Panc1 (cell line): Measurements from ENCODE around the gene CACNA2D3. TPM values are rescaled to one million over a fixed set of nuclear protein-coding genes. Genes with fewer than 3 reads are reported as not detected.

ENCODE experiments used
- ATAC-seq: fragments of 200-7000 bp; cut with Tn5 transposase; 2 replicates; pipeline ENCODE4 v1.9.1; 2020; ENCODE audit warnings: mild to moderate bottlenecking, moderate library complexity
- BruUV-seq: library from RNA; stranded (reverse); fragments of 400-500 nt; replicated peaks from 2 replicates; lab custom pipeline; 2021; lab: Mats Ljungman, UMichigan
- CTCF ChIA-PET: fragments of 300-600 bp; sonication (Branson Sonifier 250); formaldehyde crosslinking; loops from one replicate; lab custom pipeline; 2022; ENCODE audit warnings: antibody characterized with exemption; lab: Charles Lee
- POLR2A ChIA-PET: fragments of 300-600 bp; sonication (Branson Sonifier 250); formaldehyde crosslinking; loops from one replicate; lab custom pipeline; 2022; ENCODE audit warnings: antibody characterized with exemption; lab: Charles Lee
- DNase-seq: peaks from one replicate; pipeline ENCODE4 v3.0.0-alpha.2; 2010; ENCODE audit warnings: low read depth, low spot score
- H3K27ac ChIP-seq: 2 replicates; pipeline ENCODE4 v1.5.1; 2011; ENCODE audit warnings: mild to moderate bottlenecking, low read length, inconsistent platforms
- H3K27me3 ChIP-seq: fragments of 200-500 bp; sonication (Bioruptor generic); 2 replicates; pipeline ENCODE4 v1.6.0; 2014; ENCODE audit warnings: low read length, inconsistent platforms; ENCODE audit not compliant: control insufficient read depth, insufficient read depth
- H3K36me3 ChIP-seq: fragments of 200-500 bp; sonication (Bioruptor generic); 2 replicates; pipeline ENCODE4 v1.5.1; 2014; ENCODE audit warnings: inconsistent platforms, mild to moderate bottlenecking, low read length, moderate library complexity; ENCODE audit not compliant: control insufficient read depth, insufficient read depth
- H3K4me1 ChIP-seq: 2 replicates; pipeline ENCODE4 v1.5.1; 2011; ENCODE audit warnings: inconsistent platforms, mild to moderate bottlenecking, low read length, moderate library complexity; ENCODE audit not compliant: control insufficient read depth, insufficient read depth
- H3K4me3 ChIP-seq, 2 experiments: 2 replicates each; pipeline ENCODE4 v1.5.1; 2011 to 2012; ENCODE audit warnings: low read depth in 2 of 2, low read length in 2 of 2, mild to moderate bottlenecking in 2 of 2, inconsistent platforms in 1 of 2, moderate library complexity in 1 of 2
- H3K9me3 ChIP-seq: fragments of 200-500 bp; sonication (Bioruptor generic); 2 replicates; pipeline ENCODE4 v1.5.1; 2014; ENCODE audit warnings: low read depth, mild to moderate bottlenecking, inconsistent platforms, low read length, moderate library complexity; ENCODE audit not compliant: control insufficient read depth, insufficient read depth
- CTCF ChIP-seq: fragments of 450-650 bp; IDR thresholded peaks from 2 replicates; pipeline ENCODE4 v1.5.1; 2017; ENCODE audit warnings: mild to moderate bottlenecking
- POLR2AphosphoS5 ChIP-seq: IDR thresholded peaks from 2 replicates; pipeline ENCODE4 v1.6.1; 2012; ENCODE audit warnings: mild to moderate bottlenecking, low read depth, low read length, moderate library complexity
- REST ChIP-seq, 2 experiments: IDR thresholded peaks; 2 replicates each; pipeline ENCODE4 v1.6.1; 2011 to 2012; ENCODE audit warnings: low read depth in 2 of 2, control low read depth in 1 of 2, low read length in 1 of 2, mild to moderate bottlenecking in 1 of 2, moderate library complexity in 1 of 2; ENCODE audit not compliant: insufficient read depth in 1 of 2
- SIN3A ChIP-seq: IDR thresholded peaks from 2 replicates; pipeline ENCODE4 v1.6.1; 2012; ENCODE audit warnings: low read depth, mild to moderate bottlenecking, low read length, moderate library complexity, borderline replicate concordance; ENCODE audit not compliant: insufficient read depth
- TCF7L2 ChIP-seq: IDR thresholded peaks from 2 replicates; pipeline ENCODE4 v1.6.1; 2011; ENCODE audit warnings: mild to moderate bottlenecking, low read depth, low read length, inconsistent platforms
- in situ Hi-C: cut with HindIII; loops from 2 replicates; pipeline ENCODE4 v1.10.0; 2016; ENCODE audit warnings: low sequenced_read_pairs, low pct_unique_long_range_greater_than_20kb
- intact Hi-C: fragments of 100-400 bp; cut with micrococcal nuclease; formaldehyde crosslinking; loops from one replicate; pipeline ENCODE4 v1.10.0; 2022; ENCODE audit not compliant: unreplicated experiment
- total RNA-seq: library from RNA; stranded (reverse); gene quantifications from one replicate; pipeline ENCODE4 v1.2.1, GENCODE V29; 2021; ENCODE audit not compliant: unreplicated experiment

CACNA2D3 gene
- total RNA-seq, 1 experiment from 2014 or later: 0.41 TPM

GRCh38 chr3:55017876-55018275, 895.5 kb downstream of the CACNA2D3 start:
- intact Hi-C loops: loop anchor here (10.0 kb wide), 1 partner anchor 163 kb away; no protein-coding TSS in a partner anchor
- POLR2A ChIA-PET: no interaction called here
- no peak for TF ChIP-seq CTCF
- no peak for TF ChIP-seq POLR2AphosphoS5
- no peak for TF ChIP-seq REST (IDR thresholded peaks at IDR 0.05; ENCODE audit: insufficient read depth in 1 of 2, low read depth in 2 of 2, low read length in 1 of 2)
- TF ChIP-seq SIN3A: no peak
- no peak for TF ChIP-seq TCF7L2
- Histone ChIP-seq H3K4me3 (no peak overlapping the region), H3K36me3 (no peaks in the 10 kb centered on the region), H3K27me3 (no peaks in the 10 kb centered on the region; the same call in 1 of the 2 replicates), H3K4me1 (no peaks in the 10 kb centered on the region), H3K9me3 (no peaks in the 10 kb centered on the region), H3K27ac (no peak overlapping the region)
- BruUV-seq: no TSS peak
- CTCF ChIA-PET: no interaction called here
- in situ Hi-C loops: no loop called here
- ATAC-seq (no peak), DNase-seq (no peak)

- no peaks in the 10 kb centered on the region for H3K36me3 ChIP-seq
- no peaks in the 10 kb centered on the region for H3K9me3 ChIP-seq
- H3K4me1 ChIP-seq: no peaks in the 10 kb centered on the region
- H3K27ac ChIP-seq: no peak overlapping the region
- ChIA-PET CTCF (no interaction called here), POLR2A (no interaction called here)
- BruUV-seq: no TSS peak
- H3K4me3 ChIP-seq: no peak overlapping the region
- DNase-seq: no peak
- ATAC-seq: no peak
- in situ Hi-C loops (no loop called here), intact Hi-C loops (no loop called here)
- H3K27me3 ChIP-seq: no peaks in the 10 kb centered on the region
- TF ChIP-seq REST (IDR thresholded peaks at IDR 0.05; ENCODE audit: insufficient read depth in 1 of 2, low read depth in 2 of 2, low read length in 1 of 2): no peak
- no peak for TF ChIP-seq CTCF
- TF ChIP-seq TCF7L2: no peak
- TF ChIP-seq POLR2AphosphoS5: no peak
- TF ChIP-seq SIN3A: no peak
Observed at GRCh38 chr3:55030938-55031337, 908.6 kb downstream of the CACNA2D3 start.
